HG03045 (cell line): ENCODE measurements around the gene SRCIN1.
"Not testable (repeated sequence)": the region's sequence is repeated elsewhere in the genome, so short reads cannot be mapped to it uniquely, and the experiment has no call there.

Experiments
- ATAC-seq: cut with Tn5 transposase; IDR thresholded peaks from one replicate; pipeline ENCODE4 v1.9.1; 2021; ENCODE audit warnings: mild to moderate bottlenecking, moderate library complexity; ENCODE audit not compliant: unreplicated experiment

The SRCIN1 gene, protein sequence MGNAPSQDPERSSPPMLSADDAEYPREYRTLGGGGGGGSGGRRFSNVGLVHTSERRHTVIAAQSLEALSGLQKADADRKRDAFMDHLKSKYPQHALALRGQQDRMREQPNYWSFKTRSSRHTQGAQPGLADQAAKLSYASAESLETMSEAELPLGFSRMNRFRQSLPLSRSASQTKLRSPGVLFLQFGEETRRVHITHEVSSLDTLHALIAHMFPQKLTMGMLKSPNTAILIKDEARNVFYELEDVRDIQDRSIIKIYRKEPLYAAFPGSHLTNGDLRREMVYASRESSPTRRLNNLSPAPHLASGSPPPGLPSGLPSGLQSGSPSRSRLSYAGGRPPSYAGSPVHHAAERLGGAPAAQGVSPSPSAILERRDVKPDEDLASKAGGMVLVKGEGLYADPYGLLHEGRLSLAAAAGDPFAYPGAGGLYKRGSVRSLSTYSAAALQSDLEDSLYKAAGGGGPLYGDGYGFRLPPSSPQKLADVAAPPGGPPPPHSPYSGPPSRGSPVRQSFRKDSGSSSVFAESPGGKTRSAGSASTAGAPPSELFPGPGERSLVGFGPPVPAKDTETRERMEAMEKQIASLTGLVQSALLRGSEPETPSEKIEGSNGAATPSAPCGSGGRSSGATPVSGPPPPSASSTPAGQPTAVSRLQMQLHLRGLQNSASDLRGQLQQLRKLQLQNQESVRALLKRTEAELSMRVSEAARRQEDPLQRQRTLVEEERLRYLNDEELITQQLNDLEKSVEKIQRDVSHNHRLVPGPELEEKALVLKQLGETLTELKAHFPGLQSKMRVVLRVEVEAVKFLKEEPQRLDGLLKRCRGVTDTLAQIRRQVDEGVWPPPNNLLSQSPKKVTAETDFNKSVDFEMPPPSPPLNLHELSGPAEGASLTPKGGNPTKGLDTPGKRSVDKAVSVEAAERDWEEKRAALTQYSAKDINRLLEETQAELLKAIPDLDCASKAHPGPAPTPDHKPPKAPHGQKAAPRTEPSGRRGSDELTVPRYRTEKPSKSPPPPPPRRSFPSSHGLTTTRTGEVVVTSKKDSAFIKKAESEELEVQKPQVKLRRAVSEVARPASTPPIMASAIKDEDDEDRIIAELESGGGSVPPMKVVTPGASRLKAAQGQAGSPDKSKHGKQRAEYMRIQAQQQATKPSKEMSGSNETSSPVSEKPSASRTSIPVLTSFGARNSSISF

DNA sequence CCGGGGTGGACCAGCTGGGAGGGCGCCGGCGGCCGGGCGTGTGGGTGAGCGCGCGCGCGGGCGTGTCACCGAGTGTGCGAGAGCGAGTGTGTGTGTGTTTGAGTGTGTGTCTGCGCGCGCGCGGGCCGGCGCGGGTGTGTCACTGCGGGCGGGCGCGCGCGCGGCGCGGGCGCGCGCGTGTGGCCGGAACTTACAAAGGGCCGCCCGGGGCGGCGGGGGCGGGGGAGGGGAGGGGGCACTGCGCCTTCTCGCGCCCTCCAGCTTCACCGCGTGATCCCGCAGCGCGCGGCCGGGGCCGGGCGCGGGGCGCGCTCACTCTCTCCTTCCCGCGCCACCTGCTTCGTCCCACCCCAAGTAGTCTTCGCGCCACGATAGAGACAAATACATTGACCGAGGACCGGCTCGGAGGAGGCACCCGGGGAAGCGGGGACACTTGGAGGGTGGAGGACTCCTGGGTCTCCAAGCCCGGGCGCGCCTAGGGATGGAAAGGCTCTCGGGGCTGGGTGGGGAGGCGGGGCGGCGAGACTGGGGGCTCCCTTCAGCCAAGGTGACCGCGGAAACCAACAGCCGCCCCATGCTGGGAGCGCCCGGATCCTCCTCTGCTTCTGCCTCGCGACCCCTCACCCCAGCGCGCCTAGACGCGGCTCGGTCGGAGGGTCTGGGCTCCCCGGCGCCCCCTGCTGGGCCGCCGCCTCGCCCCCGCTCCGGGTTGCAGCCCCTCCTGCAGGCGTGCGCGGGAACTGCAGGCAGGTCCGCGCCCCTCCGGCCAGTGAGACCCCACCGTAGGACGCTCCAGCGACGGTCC is at the start of gene SRCIN1:
Gene SRCIN1, minus strand, starts transcription at position 112 of the 805 bp plus-strand sequence. CDS start 247 bp downstream, outside the sequence.
- ATAC-seq = peak; percentile 24

DNA sequence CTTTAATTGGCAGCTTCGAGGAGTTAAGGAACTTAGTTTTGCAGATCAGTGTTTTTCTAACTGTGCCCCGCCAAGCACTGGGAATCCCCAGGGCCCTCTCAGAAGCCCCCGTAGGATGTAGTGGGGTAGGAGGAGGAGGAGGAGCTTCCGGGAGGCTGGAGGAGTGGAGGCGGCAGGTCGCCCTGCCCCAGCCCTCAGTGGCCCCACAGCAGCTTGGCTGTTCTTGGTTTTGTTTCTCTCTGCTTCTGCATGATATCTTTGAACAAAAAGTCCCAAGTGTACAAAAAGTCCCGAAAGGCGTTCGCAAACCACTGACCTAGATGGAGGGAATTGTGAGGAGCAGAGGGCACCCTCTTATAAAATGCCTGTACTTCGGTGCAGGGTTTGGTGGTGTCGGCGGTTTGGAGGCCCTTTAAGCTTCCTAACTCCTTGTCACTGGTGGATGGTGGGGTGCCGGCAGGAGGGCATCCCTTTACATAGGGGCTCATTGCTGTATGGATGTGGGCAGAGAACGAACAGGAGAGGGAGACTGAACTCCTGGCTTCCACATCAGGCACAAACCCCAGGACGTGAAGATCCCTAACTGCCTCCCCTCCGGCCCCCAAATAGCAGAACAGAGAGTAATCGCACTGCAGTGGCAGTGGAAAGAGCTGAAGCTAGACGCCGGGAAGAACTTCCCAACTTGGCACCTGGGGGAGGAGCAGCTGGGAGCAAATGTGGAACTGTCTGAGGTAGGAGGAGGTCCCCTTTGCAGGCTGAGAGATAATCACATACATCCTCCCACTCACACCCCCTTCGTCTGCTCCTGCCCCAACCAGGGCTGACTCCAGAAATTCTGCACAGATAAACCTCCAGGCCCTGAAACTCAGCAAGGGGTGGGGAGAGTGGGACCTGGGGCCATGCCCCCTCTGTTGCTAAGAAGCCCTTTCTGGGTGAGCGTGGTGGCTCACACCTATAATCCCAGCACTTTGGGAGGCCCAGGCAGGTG is 49.0 kb upstream of the SRCIN1 start:
- ATAC-seq = no peak

DNA sequence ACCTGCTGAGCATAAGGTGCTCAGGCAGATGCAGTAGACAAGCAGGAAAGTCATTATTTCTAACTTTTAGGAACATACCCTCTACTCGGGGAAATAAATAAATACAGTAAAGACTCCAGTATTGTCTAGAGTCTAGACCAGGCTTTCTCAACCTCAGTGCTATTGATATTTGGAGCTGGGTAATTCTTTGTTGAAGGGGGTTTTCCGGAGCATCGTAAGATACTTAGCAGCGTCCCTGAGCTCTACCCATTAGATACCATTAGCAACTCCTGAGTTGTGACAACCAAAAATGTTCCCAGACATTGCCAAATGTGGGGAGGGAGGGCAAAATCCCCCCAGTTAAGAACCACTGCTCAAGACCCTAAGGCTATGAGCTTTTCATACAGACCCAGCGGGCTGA is 47.9 kb upstream of the SRCIN1 start:
- no peak for ATAC-seq

DNA sequence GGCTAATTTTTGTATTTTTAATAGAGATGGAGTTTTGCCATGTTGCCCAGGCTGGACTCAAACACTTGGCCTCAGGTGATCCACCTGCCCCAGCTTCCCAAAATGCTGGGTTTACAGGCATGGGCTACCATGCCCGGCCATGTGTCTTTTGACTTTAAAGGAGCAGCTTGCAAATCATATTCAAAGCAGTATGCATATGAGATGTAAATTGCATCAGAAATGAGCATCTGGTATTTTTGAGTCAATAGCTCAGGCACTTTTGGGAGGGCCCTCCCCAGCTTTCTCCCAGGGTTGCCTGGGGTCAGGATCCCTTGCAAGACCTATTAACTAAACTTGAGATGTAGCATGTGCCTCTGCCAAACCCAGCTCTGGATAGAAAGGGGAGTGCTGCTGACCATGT is 47.5 kb upstream of the SRCIN1 start:
- ATAC-seq = no peak

DNA sequence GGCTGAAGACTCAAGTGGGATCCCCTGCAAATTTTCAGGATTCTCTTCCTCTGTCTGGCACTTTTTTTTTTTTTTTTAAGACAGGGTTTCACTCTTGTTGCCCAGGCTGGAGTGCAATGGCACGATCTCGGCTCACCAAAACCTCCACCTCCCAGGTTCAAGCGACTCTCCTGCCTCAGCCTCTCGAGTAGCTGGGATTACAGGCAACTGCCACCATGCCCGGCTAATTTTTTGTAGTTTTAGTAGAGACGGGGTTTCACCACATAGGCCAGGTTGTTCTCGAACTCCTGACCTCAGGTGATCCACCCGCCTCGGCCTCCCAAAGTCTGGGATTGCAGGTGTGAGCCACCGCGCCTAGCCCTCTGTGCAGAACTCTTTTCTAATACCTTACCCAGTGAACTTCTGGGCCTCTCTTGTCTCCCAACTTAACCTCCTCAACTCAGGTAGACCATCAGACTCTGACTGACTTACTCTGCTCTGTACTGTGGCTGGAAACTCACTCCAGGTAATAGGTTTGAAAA is 45.0 kb upstream of the SRCIN1 start:
- not testable (repeated sequence) for ATAC-seq

DNA sequence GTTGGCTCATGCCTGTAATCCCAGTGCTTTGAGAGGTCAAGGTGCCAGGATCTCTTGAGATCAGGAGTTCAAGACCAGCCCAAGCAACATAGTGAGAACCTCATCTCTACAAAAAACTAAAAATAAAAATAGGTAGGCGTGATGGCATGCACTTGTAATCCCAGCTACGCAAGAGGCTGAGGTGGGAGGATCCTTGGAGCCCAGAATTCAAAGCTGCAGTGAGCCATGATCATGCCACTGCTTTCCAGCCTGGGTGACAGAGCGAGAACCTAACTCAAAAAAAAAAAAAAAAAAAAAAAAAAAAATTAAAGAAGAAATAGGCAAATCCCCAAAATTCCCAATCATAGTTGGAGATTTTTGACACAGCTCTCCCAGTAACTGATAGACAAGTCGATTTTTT is 32.2 kb upstream of the SRCIN1 start:
- ATAC-seq = no peak

DNA sequence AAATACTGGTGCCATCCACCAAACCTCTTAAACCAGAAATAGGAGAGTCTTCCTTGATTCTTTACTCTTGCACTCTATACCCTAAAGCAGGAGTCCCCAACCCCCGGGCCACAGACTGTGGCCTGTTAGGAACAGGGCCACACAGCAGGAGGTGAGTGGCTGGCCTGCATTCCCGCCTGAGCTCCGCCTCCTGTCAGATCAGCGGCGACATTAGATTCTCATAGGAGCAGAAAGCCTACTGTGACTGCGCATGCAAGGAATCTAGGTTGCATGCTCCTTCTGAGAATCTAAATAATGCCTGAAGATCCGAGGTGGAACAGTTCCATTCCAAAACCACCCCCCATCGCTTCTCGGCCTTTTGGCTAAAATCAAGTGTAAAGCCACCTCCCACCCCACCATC is 30.3 kb upstream of the SRCIN1 start:
- ATAC-seq = no peak

DNA sequence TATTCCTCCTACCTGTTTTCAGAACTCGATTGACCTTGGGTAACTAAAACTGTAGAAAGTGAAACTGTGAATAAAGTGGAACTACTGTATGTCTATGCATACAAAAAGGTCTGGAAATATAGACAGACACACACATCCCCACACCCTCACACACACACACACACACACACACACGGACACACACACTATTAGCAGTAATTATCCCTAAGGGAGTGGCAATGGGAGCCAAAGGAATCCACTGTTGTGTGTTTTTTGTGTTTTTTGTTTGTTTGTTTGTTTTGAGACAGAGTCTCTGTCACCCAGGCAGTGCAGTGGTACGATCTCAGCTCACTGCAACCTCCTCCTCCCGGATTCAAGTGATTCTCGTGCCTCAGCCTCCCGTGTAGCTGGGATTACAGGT is 26.6 kb upstream of the SRCIN1 start:
- ATAC-seq = no peak

DNA sequence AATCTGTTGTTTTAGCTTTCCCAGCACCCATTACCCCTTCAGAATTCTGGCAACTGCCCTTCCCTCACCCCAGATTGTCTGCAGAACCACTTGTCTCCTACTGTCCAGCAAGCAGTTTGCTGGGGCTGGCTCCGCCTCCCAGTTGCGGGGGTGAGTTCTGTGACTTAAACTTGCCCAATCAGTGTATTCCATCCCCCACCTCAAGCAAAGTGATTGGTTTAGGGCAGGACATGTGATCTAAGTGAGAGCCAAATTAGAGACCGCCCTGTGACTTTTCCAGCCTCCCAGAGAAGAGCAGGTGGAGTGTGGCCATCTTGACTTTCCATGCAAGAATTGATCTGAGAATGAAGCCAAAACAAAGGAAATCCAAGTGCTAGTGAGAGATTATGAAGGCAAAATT is 22.7 kb upstream of the SRCIN1 start:
- ATAC-seq = no peak

DNA sequence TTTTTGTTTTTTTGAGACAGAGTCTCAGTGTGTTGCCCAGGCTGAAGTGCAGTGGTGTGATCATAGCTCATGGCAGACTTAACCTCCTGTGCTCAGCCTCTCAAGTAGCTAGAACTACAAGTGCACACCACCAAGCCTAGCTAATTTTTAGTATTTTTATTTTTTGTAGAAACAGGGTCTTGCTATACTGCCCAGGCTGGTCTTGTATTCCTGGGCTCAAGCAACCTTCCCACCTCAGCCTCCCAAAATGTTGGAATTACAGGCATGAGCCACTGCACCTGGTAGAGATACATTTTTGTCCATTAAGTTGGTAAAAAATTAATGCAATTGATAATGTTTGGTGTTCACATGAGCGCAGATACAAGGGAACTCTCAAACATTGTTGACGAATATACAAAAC is 22.2 kb upstream of the SRCIN1 start:
- no peak for ATAC-seq

DNA sequence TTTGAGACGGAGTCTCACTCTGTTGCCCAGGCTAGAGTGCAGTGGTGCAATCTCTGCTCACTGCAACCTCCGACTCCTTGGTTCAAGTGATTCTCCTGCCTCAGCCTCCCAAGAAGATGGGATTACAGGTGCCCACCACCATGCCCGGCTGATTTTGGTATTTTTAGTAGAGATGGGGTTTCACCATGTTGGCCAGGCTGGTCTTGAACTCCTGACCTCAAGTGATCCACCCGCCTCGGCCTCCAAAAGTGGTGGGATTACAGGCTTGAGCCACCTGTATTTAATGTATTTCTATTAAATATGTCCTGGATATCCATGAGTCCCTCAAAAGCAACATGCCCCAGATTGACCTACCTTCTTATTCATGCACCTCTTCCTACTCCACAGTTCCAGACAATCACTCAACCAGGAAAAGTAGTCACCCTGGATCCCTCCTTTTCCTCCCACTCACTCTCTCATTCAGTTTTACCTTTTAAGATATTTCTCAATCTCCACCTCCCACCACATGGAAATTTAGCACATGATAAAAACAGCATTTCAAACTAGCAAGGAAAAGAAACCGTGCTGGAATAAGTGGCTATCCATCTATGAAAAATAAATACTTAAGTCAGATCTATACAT is 21.0 kb upstream of the SRCIN1 start:
- ATAC-seq = not testable (repeated sequence)

DNA sequence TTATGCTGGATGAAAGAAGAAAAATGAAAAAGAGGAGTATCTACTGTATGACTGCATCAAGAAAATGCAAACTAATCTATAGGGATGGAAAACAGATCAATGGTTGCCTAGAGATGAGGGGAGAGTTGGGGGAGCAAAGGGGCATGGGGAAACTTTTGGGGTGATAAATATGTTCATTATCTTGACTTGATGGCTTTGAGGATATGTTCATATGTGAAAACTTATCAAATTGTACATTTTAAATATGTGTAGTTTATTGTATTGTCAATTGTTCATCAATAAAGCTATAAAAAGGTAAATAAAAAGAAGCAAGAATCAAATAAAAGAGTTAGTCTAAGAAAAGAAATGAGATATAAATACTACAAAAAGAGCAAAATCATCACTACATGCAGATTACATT is 19.7 kb upstream of the SRCIN1 start:
- no peak for ATAC-seq

DNA sequence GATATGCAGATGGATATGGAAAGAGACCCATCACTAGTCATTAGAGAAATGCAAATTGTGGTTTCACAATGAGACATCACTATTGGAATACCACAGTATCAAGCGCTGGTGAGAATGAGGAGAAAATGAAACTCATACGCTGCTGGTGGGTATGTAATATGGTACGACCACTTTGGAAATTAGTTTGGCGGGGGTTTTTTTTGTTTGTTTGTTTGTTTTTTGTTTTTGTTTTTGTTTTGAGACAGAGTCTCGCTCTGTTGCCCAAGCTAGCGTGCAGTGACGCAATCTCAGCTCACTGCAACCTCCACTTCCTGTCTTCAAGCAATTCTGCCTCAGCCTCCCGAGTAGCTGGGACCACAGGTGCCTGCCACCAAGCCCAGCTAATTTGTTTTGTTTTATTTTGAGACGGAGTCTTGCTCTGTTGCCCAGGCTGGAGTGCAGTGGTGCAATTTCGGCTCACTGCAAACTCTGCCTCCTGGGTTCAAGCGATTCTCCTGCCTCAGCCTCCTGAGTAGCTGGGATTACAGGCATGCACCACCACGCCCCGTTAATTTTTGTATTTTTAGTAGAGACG is 19.1 kb upstream of the SRCIN1 start:
- ATAC-seq = peak; percentile 57

DNA sequence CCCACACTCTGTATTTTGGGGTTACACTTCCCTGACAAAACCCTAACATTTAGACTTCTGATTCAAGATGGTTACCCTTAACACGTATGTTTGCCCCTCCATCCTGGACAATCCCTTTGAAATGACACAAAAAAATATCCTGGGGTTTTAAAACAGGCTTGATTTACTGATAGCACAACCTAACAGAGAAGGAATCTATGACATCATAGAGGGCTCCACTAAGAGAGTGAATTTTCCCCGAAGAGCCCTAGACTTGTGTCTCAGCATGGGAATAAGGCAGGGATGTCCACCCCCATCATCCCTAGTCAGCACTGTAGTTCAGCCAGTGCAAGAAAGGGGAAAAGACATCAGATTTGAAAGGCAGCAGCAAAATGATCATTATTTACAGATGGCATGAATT is 15.8 kb upstream of the SRCIN1 start:
- no peak for ATAC-seq

DNA sequence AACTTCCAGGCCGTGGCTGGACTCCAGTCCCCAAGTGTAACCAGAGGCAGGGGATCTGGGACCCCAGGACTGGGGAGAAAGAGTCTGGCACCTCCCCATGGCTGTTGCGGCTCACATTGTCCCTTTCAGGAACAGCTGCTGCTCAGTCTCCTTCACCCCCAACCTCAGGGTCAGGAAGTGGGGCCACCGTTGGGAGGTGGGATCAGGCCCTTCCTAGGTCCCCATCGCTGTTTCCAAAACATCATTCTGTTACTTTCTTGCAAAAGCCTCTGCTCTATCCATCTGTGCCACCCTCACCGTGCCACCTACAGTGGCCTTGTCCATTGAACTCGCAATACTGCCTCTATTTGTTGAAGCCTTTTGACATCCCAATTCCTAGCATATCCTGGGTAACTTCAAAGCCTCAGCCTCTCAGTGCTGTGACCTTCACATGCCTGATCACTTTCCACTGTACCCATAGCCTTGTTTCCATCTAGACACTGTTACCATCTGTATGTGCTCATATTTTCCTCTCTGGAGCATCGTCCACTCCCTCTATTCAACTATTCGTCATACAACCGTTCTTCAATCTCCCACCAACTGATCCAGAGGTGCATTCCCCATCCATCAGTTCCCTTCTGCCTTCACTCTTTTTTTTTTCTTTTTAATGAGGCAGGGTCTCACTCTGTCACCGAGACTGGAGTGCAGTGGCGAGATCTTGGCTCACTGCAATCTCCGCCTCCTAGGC is 15.0 kb upstream of the SRCIN1 start:
- ATAC-seq = no peak

DNA sequence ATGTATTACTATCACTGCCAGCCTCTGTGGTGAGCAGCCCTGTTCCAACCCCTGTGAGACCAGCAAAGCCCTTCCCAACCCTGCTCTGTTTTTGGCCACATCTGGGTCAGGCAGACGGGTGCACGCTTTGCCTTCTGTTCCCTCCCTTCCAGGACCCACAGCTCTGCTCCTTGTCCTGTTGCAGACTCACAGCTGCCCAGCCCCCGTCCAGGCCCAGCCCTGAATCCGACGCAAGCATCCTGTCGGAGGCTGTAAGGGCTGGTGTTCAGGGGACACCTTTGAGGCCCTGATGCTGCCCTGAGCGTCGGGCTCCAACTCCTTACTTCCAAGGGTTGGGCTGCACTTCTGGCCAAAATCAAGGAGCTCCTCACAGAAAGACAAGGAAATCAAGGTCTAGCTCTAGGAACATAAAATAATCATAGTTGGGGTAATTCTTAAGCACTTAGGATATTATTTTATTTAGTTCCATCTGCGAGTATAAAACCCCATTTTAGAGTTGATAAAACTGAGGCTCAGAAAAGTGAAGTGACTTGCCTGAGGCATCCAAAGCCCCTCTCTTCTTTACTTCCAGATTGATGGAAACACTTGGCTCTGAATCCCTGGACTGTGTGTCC is 14.3 kb upstream of the SRCIN1 start:
- ATAC-seq = no peak

DNA sequence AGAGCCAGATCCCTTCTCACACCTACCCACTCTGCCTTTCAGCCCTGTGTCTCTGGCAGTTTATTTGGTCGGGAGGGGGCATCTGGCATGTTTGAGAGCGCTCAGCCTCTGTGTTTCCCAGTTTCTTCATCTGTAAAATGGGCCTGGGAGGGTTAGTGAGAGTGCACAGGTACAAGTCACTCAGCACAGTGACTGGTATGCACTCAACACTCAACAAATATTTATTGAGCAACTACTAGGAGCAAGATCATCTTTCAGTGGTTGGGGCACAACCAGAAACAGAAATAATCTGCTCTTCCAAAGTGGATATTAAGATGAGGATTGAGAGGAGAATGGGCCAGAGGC is 13.7 kb upstream of the SRCIN1 start:
- no peak for ATAC-seq
